ENCODE results near the gene KIAA1755.
"Not testable (repeated sequence)": the region's sequence is repeated elsewhere in the genome, so short reads cannot be mapped to it uniquely, and the experiment has no call there.

KIAA1755 gene

DNA sequence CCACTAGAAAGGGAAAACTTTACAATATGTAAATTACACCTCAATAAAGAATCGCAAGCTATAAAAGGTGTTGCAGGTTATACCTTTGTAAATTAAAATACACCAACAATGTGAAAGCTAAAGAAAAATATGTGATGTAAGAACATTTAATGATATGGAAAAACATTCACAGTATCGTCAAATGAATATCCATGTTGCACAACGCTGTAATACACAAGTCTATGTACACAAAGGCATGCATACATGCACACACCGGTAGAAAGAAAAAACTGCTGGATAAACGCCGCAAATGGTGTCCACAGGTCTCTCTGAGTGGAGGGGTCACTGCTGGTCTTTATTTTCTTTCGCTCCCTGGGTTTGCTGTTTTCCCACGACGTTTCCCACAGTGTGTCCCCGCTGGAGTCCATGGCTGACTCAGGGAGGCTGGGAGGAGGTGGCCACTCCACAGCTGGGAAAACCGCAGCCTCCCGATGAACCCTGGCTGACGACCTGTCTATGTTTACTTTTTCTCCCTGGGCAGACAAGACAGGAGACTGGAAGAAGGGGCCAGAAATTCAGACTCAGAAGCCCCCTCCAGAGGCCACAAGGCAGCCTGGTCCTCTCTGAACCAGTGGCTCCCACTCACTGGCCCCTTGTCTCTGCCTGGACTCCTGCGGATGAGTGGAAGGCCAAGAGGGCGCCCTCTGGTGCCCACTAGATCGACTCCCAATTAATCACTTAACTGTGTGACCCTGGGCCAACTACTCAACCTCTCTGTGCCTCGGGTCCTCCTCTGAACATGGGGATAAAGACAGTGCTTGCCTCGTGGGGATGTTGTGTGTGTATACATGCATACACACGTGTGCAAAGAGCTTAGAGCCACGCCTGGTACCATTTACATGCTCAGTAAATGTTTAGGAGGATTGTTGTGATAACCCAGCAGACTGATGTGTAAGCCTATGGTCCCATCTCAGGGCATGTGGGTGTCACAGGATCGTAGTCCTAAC, 30.6 kb upstream of the KIAA1755 start:
- no peak for DNase-seq (ENCODE audit: low read depth)
- TF ChIP-seq, protein P1, sequence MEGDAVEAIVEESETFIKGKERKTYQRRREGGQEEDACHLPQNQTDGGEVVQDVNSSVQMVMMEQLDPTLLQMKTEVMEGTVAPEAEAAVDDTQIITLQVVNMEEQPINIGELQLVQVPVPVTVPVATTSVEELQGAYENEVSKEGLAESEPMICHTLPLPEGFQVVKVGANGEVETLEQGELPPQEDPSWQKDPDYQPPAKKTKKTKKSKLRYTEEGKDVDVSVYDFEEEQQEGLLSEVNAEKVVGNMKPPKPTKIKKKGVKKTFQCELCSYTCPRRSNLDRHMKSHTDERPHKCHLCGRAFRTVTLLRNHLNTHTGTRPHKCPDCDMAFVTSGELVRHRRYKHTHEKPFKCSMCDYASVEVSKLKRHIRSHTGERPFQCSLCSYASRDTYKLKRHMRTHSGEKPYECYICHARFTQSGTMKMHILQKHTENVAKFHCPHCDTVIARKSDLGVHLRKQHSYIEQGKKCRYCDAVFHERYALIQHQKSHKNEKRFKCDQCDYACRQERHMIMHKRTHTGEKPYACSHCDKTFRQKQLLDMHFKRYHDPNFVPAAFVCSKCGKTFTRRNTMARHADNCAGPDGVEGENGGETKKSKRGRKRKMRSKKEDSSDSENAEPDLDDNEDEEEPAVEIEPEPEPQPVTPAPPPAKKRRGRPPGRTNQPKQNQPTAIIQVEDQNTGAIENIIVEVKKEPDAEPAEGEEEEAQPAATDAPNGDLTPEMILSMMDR (conservative IDR thresholded peaks at IDR 0.05; ENCODE audit: low read depth, low read length) = peak; percentile 51

DNA sequence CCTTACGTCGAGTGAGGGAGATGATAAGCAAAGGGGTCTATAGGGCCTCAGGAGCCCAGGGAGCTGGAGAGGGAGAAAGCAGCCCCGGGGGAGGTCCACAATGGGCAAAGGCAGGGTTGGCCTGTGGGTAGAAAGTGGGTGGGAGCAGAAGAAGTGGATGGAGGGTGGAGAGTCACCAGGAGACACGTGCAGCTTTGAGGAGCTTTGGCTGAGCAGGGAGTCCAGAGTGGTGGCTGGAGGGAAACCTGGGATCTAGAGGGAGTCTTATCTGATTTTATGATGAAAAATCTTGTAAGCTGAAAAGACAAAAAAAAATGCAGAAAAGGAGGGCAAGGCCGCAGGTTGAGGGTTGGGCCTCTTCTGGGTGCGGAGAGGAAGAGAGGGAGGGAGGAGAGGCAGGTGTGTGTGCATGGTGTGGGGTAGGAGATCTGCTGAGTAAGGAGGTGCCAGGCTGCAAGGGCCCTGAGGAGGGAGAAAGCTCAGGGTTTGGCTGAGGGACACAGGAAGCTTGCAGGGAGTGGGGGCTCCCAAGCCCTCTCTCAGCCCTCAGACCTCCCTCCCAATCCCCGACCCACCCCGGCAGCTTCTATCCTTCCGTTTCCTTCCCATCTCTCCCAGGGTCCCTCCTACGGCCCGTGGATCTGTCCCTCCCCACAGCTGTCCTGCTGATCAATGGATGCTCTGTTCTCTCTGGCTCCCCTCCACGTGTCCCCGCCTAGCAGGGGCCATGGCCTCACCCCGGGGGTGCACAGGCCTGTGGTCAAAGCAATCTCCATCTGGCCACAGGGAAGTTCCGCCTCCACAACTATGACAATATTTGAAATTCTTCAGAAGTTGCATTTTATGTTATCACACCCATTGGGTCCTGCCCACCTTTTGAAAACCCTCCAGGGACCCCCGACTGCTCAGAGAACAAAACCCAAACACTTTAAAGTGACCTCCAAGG, 26.3 kb upstream of the KIAA1755 start:
- TF ChIP-seq, protein P1 (conservative IDR thresholded peaks at IDR 0.05; ENCODE audit: low read depth, low read length) = no peak
- no peak overlapping the region for H3K4me3 ChIP-seq (ENCODE audit: low read length)
- DNase-seq (ENCODE audit: low read depth) = no peak

More for the DNA sequence above, 30.6 kb upstream of the KIAA1755 start:
- H3K4me3 ChIP-seq (ENCODE audit: low read length) = no peak overlapping the region

DNA sequence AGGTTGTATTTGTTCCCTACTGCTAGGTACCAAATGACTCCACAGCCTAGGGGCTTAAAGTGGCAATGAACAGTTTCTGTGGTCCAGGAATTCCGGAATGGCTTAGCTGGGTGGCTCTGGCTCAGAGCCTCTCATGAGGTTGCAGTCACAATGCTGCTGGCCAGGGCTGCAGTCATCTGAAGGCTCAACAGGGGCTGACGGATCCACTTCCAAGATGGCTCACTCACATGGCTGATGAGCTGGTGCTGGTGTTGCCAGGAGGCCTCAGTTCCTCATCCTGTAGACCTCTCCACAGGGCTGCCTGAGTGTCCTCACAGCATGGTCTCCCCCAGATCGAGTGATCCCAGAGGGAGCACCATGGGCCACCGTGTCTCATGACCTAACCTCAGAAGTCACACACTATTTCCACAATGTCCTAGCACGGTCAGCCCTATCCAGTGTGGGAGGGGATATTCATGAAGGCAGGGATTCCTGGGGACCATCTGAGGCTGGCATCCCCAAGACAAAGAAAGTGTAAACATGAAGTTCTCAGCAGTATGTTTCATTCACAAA, 24.4 kb upstream of the KIAA1755 start:
- no peak overlapping the region for H3K4me3 ChIP-seq (ENCODE audit: low read length)
- no peak for DNase-seq (ENCODE audit: low read depth)

DNA sequence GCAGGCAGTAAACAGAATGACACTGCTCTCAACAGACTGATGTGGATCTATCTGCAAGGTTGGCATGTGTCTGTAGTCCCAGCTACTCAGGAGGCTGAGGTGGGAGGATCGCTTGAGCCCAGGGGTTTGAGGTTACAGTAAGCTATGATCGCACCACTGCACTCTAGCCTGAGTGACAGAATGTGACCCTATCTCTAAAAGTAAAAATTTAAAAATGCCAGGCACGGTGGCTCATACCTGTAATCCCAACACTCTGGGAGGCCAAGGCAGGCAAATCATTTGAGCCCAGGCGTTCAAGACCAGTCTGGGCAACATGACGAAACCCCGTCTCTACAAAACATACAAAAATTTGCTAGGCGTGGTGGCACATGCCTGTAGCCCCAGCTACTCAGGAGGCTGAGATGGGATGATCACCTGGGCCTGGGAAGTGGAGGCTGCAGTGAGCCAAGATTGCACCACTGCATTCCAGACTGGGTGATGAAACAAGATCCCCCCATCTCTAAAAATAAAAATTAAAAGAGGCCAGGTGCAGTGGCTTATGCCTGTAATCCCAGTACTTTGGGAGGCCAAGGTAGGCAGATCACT, 23.6 kb upstream of the KIAA1755 start:
- not testable (repeated sequence) for DNase-seq (ENCODE audit: low read depth); H3K4me3 ChIP-seq (ENCODE audit: low read length)

More for the DNA sequence above, 24.4 kb upstream of the KIAA1755 start:
- TF ChIP-seq, protein P1 (conservative IDR thresholded peaks at IDR 0.05; ENCODE audit: low read depth, low read length) = no peak

DNA sequence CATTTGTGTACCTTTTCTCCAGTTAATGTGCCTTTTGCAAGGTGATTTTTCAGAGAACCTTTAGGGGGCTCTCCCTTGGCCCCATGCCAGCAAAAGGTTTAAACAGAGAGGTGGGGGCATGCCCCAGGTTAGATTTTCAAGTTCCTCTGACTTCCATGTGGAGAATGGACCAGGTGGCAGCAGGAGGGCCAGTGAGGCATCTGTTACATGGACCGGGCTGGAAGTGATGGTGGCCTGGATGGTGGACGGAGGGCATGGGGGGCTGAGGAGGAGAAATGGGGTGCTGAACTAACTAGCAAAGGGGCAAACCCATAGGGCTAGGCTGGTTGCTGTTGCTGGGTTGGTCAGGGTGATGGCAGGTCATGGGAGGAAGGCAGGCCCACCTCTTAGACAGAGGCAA, 22.7 kb upstream of the KIAA1755 start:
- TF ChIP-seq, protein P1 (conservative IDR thresholded peaks at IDR 0.05; ENCODE audit: low read depth, low read length) = no peak
- H3K4me3 ChIP-seq (ENCODE audit: low read length) = no peak overlapping the region
- no peak for DNase-seq (ENCODE audit: low read depth)

DNA sequence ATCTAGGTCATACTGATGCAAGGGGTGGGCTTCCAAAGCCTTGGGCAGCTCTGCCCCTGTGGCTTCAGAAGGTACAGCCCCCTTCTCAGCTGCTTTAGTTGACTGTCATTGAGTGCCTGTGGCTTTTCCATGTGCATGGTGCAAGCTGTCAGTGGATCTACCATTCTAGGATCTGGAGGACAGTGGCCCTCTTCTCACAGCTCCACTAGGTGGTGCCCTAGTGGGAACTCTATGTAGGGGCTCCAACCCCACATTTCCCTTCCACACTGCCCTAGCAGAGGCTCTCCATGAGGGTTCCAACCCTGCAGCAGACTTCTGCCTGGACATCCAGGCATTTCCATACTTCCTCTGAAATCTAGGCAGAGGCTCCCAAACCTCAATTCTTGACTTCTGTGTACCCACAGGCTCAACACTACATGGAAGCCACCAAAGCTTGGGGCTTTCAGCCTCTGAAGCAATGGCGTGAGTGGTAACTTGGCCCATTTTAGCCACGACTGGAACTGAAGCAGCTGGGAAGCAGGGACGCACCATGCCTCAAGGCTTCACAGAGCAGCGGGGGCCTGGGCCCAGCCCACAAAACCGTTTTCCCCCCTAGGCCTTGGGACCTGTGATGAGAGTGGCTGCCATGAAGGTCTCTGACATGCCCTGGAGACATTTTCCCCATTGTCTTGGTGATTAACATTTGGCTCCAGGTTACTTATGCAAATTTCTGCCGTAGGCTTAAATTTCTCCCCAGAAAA, 20.8 kb upstream of the KIAA1755 start:
- not testable (repeated sequence) for H3K4me3 ChIP-seq (ENCODE audit: low read length); DNase-seq (ENCODE audit: low read depth)

DNA sequence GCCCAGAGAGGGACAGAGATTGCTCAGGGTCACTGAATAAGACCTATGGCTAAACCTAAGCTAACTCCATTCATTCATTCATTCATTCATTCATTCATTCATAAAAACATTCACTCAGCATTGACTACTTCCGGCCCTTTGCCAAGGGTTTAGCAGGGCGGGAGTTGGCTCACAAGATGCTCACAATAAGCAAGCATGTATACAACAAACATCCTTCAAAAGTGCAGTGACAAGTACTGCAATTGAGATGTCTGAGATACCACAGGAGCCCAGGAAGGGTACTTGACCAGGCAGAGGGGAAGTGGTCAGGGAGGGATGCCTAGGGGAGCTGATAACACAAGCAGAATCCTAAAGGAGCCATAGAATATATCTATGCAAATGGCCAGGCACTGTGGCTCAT, 18.2 kb upstream of the KIAA1755 start:
- no peak for DNase-seq (ENCODE audit: low read depth)
- TF ChIP-seq, protein P1 (conservative IDR thresholded peaks at IDR 0.05; ENCODE audit: low read depth, low read length) = no peak
- H3K4me3 ChIP-seq (ENCODE audit: low read length) = no peak overlapping the region

Measured in retinal pigment epithelial cell (primary cell).